Stimulated activated CD8-positive, alpha-beta memory T cell treated with anti-CD3 and anti-CD28 coated beads, Interleukin-7, amount 100 ng/mL, for 48 hours (primary cell): ENCODE data around the gene ATL2.
"Not testable (repeated sequence)": the region's sequence is repeated elsewhere in the genome, so short reads cannot be mapped to it uniquely, and the experiment has no call there.

Experiments
- DNase-seq, 2 donors: peaks; one replicate each; pipeline ENCODE4 v3.0.0-alpha.2; 2020; ENCODE audit warnings: low read depth in 1 of 2; ENCODE audit errors: extremely low read depth in 1 of 2

Gene ATL2

GRCh38 chr2:38394041-38394440, 17.0 kb upstream of the ATL2 start:
- no peak for DNase-seq

GRCh38 chr2:38390947-38391346, 13.9 kb upstream of the ATL2 start:
- no peak for DNase-seq

- no peak for DNase-seq
Measured at GRCh38 chr2:38387887-38388286, 10.8 kb upstream of the ATL2 start.

GRCh38 chr2:38386821-38387220, 9.7 kb upstream of the ATL2 start:
- DNase-seq = no peak

GRCh38 chr2:38386377-38386776, 9.3 kb upstream of the ATL2 start:
- no peak for DNase-seq

- no peak for DNase-seq
Measured at GRCh38 chr2:38384338-38384737, 7.3 kb upstream of the ATL2 start.

- not testable (repeated sequence) for DNase-seq
Measured at GRCh38 chr2:38383741-38384140, 6.7 kb upstream of the ATL2 start.

GRCh38 chr2:38381381-38382143, 4.5 kb upstream of the ATL2 start:
- no peak for DNase-seq

- DNase-seq = no peak
Measured at GRCh38 chr2:38380397-38381130, 3.5 kb upstream of the ATL2 start.

GRCh38 chr2:38376346-38377049, 575 bp downstream of the ATL2 start:
- DNase-seq = peak in 1 of 2 donors; percentile 39

- peak in 1 of 2 donors; percentile 53 for DNase-seq
Measured at GRCh38 chr2:38375696-38376345, 1.3 kb downstream of the ATL2 start.

- no peak for DNase-seq
Measured at GRCh38 chr2:38374984-38375383, 2.1 kb downstream of the ATL2 start.

GRCh38 chr2:38371235-38371634, 5.8 kb downstream of the ATL2 start:
- DNase-seq = no peak

GRCh38 chr2:38370664-38371063, 6.4 kb downstream of the ATL2 start:
- DNase-seq = no peak

GRCh38 chr2:38362232-38362631, 14.8 kb downstream of the ATL2 start:
- DNase-seq = no peak

- no peak for DNase-seq
Measured at GRCh38 chr2:38360177-38360576, 16.9 kb downstream of the ATL2 start.

- no peak for DNase-seq
Measured at GRCh38 chr2:38353402-38353801, 23.7 kb downstream of the ATL2 start.

- no peak for DNase-seq
Measured at GRCh38 chr2:38352336-38352735, 24.7 kb downstream of the ATL2 start.

- no peak for DNase-seq
Measured at GRCh38 chr2:38345323-38346038, 31.6 kb downstream of the ATL2 start.

GRCh38 chr2:38344813-38345212, 32.3 kb downstream of the ATL2 start:
- no peak for DNase-seq

- DNase-seq = no peak
Measured at GRCh38 chr2:38343212-38343611, 33.9 kb downstream of the ATL2 start.
